Cardiac fibroblast (primary cell): ENCODE measurements around the gene HPS5.
"Not testable (repeated sequence)": the region's sequence is repeated elsewhere in the genome, so short reads cannot be mapped to it uniquely, and the experiment has no call there.

Experiments used
- DNase-seq, 2 donors: peaks; one replicate each; pipeline versions ENCODE4 v3.0.0 to v3.0.0-alpha.2; 2010; ENCODE audit warnings: low read depth in 2 of 2
- H3K4me3 ChIP-seq, 2 donors: replicated peaks in 1 of 2; 1 replicate in 1 of 2; 2 replicates in 1 of 2; pipeline ENCODE4 v1.5.1; 2011; ENCODE audit warnings: low read depth in 2 of 2, low read length in 2 of 2, mild to moderate bottlenecking in 2 of 2, moderate library complexity in 1 of 2
- TF ChIP-seq, protein P1 (sequence below): IDR thresholded peaks from one replicate; pipeline ENCODE4 v1.5.1; 2011; ENCODE audit warnings: low read depth, mild to moderate bottlenecking, low read length, inconsistent platforms

HPS5 gene

DNA sequence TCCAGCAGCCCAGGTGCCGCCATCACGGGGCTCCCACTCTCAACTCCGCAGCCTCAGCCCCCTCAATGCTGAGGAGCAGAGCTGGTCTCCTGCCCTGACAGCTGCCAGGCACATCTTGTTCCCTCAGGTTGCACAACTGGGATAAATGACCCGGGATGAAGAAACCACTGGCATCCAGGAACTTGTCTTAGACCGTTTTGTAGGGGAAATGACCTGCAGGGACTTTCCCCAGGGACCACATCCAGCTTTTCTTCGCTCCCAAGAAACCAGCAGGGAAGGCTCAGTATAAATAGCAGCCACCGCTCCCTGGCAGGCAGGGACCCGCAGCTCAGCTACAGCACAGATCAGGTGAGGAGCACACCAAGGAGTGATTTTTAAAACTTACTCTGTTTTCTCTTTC is 56.0 kb downstream of the HPS5 start, which contains the start of gene SAA1:
Gene SAA1 (plus strand): TSS at position 316 of the 400 bp plus-strand sequence. CDS start 624 bp downstream, outside the sequence.
- H3K4me3 ChIP-seq, result no peak within 1 kb of the TSS
- DNase-seq, result peak; percentile 5 to 40
- TF ChIP-seq, protein P1, sequence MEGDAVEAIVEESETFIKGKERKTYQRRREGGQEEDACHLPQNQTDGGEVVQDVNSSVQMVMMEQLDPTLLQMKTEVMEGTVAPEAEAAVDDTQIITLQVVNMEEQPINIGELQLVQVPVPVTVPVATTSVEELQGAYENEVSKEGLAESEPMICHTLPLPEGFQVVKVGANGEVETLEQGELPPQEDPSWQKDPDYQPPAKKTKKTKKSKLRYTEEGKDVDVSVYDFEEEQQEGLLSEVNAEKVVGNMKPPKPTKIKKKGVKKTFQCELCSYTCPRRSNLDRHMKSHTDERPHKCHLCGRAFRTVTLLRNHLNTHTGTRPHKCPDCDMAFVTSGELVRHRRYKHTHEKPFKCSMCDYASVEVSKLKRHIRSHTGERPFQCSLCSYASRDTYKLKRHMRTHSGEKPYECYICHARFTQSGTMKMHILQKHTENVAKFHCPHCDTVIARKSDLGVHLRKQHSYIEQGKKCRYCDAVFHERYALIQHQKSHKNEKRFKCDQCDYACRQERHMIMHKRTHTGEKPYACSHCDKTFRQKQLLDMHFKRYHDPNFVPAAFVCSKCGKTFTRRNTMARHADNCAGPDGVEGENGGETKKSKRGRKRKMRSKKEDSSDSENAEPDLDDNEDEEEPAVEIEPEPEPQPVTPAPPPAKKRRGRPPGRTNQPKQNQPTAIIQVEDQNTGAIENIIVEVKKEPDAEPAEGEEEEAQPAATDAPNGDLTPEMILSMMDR, result no peak

DNA sequence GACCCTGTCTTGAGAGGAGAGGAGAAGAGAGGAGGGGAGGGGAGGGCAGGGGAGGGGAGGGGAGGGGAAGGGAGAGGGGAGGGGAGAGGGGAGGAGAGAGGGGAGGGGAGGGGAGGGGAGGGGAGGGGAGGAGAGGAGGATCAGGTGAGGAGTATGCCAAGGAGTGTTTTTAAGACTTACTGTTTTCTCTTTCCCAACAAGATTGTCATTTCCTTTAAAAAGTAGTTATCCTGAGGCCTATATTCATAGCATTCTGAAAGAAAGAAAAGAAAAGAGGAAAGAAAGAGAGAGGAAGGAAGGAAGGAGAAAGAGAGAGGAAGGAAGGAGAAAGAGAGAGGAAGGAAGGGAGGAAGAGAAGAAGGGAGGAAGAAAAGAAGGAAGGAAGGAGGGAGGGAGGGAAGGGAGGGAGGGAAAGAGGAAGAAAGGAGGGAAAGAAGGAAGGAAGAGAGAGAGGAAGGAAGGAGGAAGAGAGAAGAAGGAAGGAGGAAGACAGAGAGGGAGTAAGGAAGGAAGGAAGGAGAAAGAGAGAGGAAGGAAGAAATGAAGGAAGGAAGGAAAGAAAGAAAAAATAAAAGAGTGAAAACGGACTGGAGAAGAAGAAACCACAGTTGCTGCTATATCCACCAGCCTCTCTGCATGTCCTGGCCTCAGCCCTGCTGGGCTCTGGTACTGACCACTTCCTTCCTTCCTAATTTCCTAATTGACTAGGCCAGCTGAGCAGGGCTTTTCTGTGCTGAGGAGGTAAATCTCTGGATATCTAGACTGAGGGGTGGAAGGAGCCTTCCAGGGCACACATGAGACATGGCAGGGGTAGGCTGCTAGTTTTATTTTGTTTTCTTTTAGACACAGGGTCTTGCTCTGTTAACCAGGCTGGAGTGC is 57.0 kb downstream of the HPS5 start:
- no peak for DNase-seq
- TF ChIP-seq, protein P1, result no peak
- no peak overlapping the region for H3K4me3 ChIP-seq

DNA sequence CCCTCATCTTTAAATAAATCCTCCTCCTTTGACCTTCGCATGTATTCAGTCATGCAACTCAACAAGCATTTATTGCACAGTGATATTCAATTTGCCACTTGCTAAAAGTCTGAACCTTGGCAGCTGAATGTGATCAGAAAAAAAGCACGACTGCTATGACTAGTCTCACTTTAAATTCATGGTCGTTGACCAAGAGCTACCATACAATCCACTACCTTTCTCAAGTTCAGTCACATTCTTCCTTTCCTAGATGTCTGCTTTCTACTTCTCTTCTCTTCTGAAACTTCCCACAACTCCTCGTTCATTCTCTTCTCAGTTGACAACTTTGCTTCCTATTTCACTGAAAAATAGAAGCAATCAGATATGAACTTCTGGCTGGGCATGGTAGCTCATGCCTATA is 57.9 kb downstream of the HPS5 start:
- DNase-seq, result no peak
- TF ChIP-seq, protein P1, result no peak
- H3K4me3 ChIP-seq, result no peak overlapping the region

DNA sequence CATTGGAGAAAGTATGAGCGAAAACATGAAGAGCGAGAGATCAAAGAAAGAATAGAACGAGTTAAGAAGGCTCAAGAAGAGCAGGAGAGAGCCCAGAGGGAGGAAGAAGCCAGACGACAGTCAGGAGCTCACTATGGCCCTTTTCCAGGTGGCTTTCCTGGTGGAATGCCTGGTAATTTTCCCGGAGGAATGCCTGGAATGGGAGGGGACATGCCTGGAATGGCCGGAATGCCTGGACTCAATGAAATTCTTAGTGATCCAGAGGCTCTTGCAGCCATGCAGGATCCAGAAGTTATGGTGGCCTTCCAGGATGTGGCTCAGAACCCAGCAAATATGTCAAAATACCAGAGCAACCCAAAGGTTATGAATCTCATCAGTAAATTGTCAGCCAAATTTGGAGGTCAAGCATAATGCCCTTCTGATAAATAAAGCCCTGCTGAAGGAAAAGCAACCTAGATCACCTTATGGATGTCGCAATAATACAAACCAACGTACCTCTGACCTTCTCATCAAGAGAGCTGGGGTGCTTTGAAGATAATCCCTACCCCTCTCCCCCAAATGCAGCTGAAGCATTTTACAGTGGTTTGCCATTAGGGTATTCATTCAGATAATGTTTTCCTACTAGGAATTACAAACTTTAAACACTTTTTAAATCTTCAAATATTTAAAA is 59.1 kb downstream of the HPS5 start:
- H3K4me3 ChIP-seq, DNase-seq: not testable (repeated sequence)

DNA sequence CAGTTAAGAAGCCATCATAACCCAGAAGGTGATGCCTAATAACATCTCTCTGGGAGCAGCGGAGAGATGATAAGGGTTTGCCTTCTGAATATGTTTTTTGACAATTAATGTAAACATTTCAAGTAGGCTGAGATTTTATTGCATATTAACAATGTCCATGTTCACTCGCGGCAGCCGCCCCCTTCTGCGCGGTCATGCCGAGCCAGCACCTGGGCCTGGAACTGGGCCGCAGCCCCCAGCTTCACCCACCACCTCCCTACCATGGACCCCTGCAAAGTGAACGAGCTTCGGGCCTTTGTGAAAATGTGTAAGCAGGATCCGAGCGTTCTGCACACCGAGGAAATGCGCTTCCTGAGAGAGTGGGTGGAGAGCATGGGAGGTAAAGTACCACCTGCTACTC is 60.2 kb downstream of the HPS5 start:
- H3K4me3 ChIP-seq, result no peak overlapping the region
- no peak for DNase-seq
- TF ChIP-seq, protein P1, result no peak

DNA sequence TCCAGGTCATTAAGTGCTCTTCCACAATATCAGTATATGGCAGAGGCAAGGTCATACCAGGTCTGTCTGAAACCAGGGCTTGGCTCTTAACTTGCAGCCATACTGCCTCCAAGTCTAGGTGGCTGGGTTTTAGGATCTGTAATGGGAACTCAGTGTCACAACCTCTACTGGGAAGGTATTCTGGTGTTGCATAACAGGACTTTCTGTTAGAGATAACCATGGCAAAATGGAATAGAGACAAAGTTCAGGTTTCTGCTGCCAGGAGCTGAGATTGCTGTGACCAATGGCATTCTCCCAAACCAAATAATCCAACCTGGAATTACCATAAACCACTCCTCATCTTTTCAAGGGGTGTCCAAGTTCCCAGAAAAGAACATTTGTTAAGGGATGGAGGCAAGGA is 62.7 kb downstream of the HPS5 start:
- TF ChIP-seq, protein P1, result no peak
- no peak for DNase-seq
- no peak overlapping the region for H3K4me3 ChIP-seq

DNA sequence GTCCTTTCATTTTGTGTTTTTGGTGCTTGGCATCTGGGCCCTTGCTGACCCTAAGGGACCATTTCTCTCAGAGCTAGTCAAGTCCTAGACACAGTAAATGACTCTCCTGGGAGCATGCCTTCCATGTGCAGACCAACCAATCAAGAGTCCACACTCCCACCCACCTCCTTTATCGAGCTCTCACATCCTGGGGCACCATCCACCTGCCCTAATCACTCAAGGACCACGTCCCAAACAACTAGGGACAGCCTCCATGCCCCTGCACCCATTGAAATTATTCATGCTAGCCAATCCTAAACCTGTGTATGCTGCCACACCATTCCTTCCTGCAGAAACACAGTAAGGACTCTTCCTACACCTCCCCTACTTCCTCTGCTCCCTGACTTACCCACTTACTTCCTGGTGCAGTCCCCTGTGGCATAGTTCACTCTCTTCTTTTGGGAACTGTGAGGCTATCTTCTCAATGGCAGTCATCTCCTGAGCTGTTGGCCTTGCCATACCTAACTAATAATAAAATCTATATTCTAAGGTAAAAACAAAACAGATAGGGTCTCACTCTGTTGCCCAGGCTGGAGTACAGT is 67.1 kb downstream of the HPS5 start:
- TF ChIP-seq, protein P1, result no peak
- no peak for DNase-seq
- H3K4me3 ChIP-seq, result no peak overlapping the region
